ENCODE data around the gene LIF. TPM values are rescaled to one million over a fixed set of nuclear protein-coding genes. Genes with fewer than 3 reads are reported as not detected.

LIF gene
- polyA plus RNA-seq, 1 donor (not counting 4 experiments of a cell fraction or from before 2014, with no cell fraction given), result 3.1 TPM

- H3K4me1 ChIP-seq (ENCODE audit: control insufficient read depth, extremely low read depth, insufficient read depth, low read length), result peaks cover 13% of the 10 kb centered on the region
These were observed 27.3 kb upstream of the LIF start for GRCh38 chr22:30273711-30274436.

DNA sequence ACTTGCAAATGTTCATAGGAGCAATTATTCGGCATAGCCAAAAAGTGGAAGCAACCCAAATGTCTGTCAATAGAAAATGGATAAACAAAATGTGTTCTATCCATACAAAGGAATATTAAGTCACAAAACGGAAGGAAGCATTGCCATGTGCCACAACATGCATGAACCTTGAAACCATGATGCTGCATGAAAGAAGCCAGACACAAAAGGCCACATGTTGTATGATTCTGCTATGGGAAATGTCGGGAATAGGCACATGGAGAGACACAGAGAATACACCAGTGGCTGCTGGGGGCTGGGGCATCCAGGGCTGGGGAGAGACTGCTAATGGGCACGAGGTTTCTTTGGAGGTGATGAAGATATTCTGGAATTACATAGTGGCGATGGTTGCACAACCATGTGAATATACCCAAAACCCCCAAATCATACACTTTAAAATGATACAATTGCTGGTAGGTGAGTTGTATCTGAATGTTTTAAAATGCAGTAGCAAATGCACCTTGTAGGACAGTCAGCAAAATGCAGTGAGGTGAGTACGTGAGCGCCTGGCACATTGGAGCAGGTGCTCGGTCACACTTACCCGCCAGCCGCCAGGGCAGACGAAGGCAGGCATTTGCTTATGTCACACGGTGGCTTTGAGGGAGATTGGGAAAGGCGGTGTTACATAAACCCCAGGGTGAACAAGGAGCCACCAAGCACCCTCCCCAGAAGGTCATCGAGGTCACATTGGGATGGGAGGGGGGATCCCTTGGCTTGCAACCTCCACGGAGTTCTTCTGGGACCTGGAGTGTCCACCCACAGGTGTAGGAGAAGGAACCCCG, 26.4 kb upstream of the LIF start:
- Histone ChIP-seq H3K9ac (ENCODE audit: control insufficient read depth, extremely low read depth, insufficient read depth, low read length) (no peak overlapping the region), H2AFZ (ENCODE audit: control insufficient read depth, low read length) (no peak overlapping the region), H3K4me2 (ENCODE audit: control insufficient read depth, extremely low read depth, insufficient read depth, low read depth, low read length) (no peak overlapping the region), H3K4me3 (ENCODE audit: control insufficient read depth in 2 of 3, extremely low read depth in 1 of 3, insufficient read depth in 2 of 3, low read depth in 1 of 3, low read length in 3 of 3) (no peak overlapping the region), H3K27ac (ENCODE audit: control insufficient read depth, insufficient read depth, low read length) (no peak overlapping the region), H3K79me2 (ENCODE audit: control insufficient read depth, insufficient read depth, low read length) (no peaks in the 10 kb centered on the region), H3K27me3 (ENCODE audit: control insufficient read depth, extremely low read depth, insufficient read depth, low read length) (no peaks in the 10 kb centered on the region), H4K20me1 (ENCODE audit: control insufficient read depth, extremely low read depth, insufficient read depth, low read length) (no peaks in the 10 kb centered on the region), H3K9me3 (ENCODE audit: control insufficient read depth, low read depth, low read length) (no peaks in the 10 kb centered on the region), H3K9me1 (ENCODE audit: control insufficient read depth, extremely low read depth, insufficient read depth, low read length) (no peaks in the 10 kb centered on the region), H3K36me3 (ENCODE audit: control insufficient read depth in 2 of 2, extremely low read depth in 1 of 2, insufficient read depth in 2 of 2, low read length in 2 of 2) (no peaks in the 10 kb centered on the region), H3K4me1 (ENCODE audit: control insufficient read depth, extremely low read depth, insufficient read depth, low read length) (peaks cover 11% of the 10 kb centered on the region)
- no peak for FAIRE-seq
- DNase-seq (ENCODE audit: low read depth, low spot score), result no peak
- TF ChIP-seq EZH2 (IDR thresholded peaks at IDR 0.05; ENCODE audit: low read length), result no peak
- TF ChIP-seq CTCF (optimal IDR thresholded peaks at IDR 0.05 in 1 of 3, IDR thresholded peaks at IDR 0.05 in 1 of 3, conservative IDR thresholded peaks at IDR 0.05 in 1 of 3; ENCODE audit: extremely low read depth in 1 of 3, insufficient read depth in 2 of 3, low read length in 3 of 3), result no peak
- dilution Hi-C loops (cut with MboI; ENCODE audit: extremely low pct_ligation_motif_present, low sequenced_read_pairs), result no loop called here

More at GRCh38 chr22:30273711-30274436, 27.3 kb upstream of the LIF start:
- Histone ChIP-seq H3K36me3 (ENCODE audit: control insufficient read depth in 2 of 2, extremely low read depth in 1 of 2, insufficient read depth in 2 of 2, low read length in 2 of 2) (no peaks in the 10 kb centered on the region), H3K4me3 (ENCODE audit: control insufficient read depth in 2 of 3, extremely low read depth in 1 of 3, insufficient read depth in 2 of 3, low read depth in 1 of 3, low read length in 3 of 3) (no peak overlapping the region), H3K9me1 (ENCODE audit: control insufficient read depth, extremely low read depth, insufficient read depth, low read length) (no peaks in the 10 kb centered on the region), H3K27me3 (ENCODE audit: control insufficient read depth, extremely low read depth, insufficient read depth, low read length) (no peaks in the 10 kb centered on the region), H3K27ac (ENCODE audit: control insufficient read depth, insufficient read depth, low read length) (no peak overlapping the region), H3K9me3 (ENCODE audit: control insufficient read depth, low read depth, low read length) (no peaks in the 10 kb centered on the region), H2AFZ (ENCODE audit: control insufficient read depth, low read length) (no peak overlapping the region), H4K20me1 (ENCODE audit: control insufficient read depth, extremely low read depth, insufficient read depth, low read length) (no peaks in the 10 kb centered on the region), H3K9ac (ENCODE audit: control insufficient read depth, extremely low read depth, insufficient read depth, low read length) (no peak overlapping the region), H3K79me2 (ENCODE audit: control insufficient read depth, insufficient read depth, low read length) (no peaks in the 10 kb centered on the region), H3K4me2 (ENCODE audit: control insufficient read depth, extremely low read depth, insufficient read depth, low read depth, low read length) (no peak overlapping the region)
- dilution Hi-C loops (cut with MboI; ENCODE audit: extremely low pct_ligation_motif_present, low sequenced_read_pairs), result no loop called here
- DNase-seq (ENCODE audit: low read depth, low spot score) (no peak), FAIRE-seq (no peak)
- no peak for TF ChIP-seq EZH2 (IDR thresholded peaks at IDR 0.05; ENCODE audit: low read length)
- TF ChIP-seq CTCF (optimal IDR thresholded peaks at IDR 0.05 in 1 of 3, IDR thresholded peaks at IDR 0.05 in 1 of 3, conservative IDR thresholded peaks at IDR 0.05 in 1 of 3; ENCODE audit: extremely low read depth in 1 of 3, insufficient read depth in 2 of 3, low read length in 3 of 3), result no peak
